ENCODE results near the gene CCNA2. TPM values are rescaled to one million over a fixed set of nuclear protein-coding genes. Genes with fewer than 3 reads are reported as not detected.

CCNA2 gene
- total RNA-seq, 8 experiments from 2014 or later: 1.5 to 65.6 (median 4.7) TPM

- in situ Hi-C loops (cut with MboI; ENCODE audit: low pct_unique_long_range_greater_than_20kb in 2 of 9, low sequenced_read_pairs in 9 of 9, unreplicated experiment in 9 of 9): no loop called here
- H3K4me1 ChIP-seq (replicated peaks in 1 of 2): peaks cover 11 to 21% of the 10 kb centered on the region in 2 donors
Measured at GRCh38 chr4:121799867-121800501, 23.7 kb downstream of the CCNA2 start.

GRCh38 chr4:121799208-121799823 lies 24.4 kb downstream of the CCNA2 start:
- Histone ChIP-seq H3K4me1 (replicated peaks in 1 of 2) (peaks cover 11 to 21% of the 10 kb centered on the region in 2 donors), H3K27ac (no peak overlapping the region), H3K4me3 (no peak overlapping the region)
- in situ Hi-C loops (cut with MboI; ENCODE audit: low pct_unique_long_range_greater_than_20kb in 2 of 9, low sequenced_read_pairs in 9 of 9, unreplicated experiment in 9 of 9): no loop called here
- 60 to 100% (median 82%) methylated on average over 1 to 2 of the region's 2 CpGs for WGBS, 10 experiments
- ATAC-seq (replicated peaks in 6 of 8): no peak

More at GRCh38 chr4:121799867-121800501, 23.7 kb downstream of the CCNA2 start:
- 48 to 100% (median 96%) methylated on average over 1 to 3 of the region's 3 CpGs for WGBS, 10 experiments
- ATAC-seq (replicated peaks in 6 of 8): no peak
- no peak overlapping the region for H3K27ac ChIP-seq
- no peak overlapping the region for H3K4me3 ChIP-seq

- H3K4me1 ChIP-seq (replicated peaks in 1 of 2): peaks cover 8 to 14% of the 10 kb centered on the region in 2 donors
- in situ Hi-C loops (cut with MboI; ENCODE audit: low pct_unique_long_range_greater_than_20kb in 2 of 9, low sequenced_read_pairs in 9 of 9, unreplicated experiment in 9 of 9): no loop called here
- peak in 5 of 8 experiments; percentile 13 to 37 (median 30) for ATAC-seq (replicated peaks in 6 of 8)
- no peak overlapping the region for H3K4me3 ChIP-seq
- no peak overlapping the region for H3K27ac ChIP-seq
Measured at GRCh38 chr4:121796283-121796682, 27.4 kb downstream of the CCNA2 start.

- 0 to 100% (median 67%) methylated on average over 1 to 5 of the region's 5 CpGs; no CpG with 5 or more reads in 1 of the 10 experiments for WGBS, 10 experiments
- Histone ChIP-seq H3K4me3 (no peak overlapping the region), H3K4me1 (replicated peaks in 1 of 2) (peaks cover 4 to 11% of the 10 kb centered on the region in 2 donors), H3K27ac (no peak overlapping the region)
- peak in 1 of 8 experiments; percentile 52 for ATAC-seq (replicated peaks in 6 of 8)
- in situ Hi-C loops (cut with MboI; ENCODE audit: low pct_unique_long_range_greater_than_20kb in 2 of 9, low sequenced_read_pairs in 9 of 9, unreplicated experiment in 9 of 9): no loop called here
Measured at GRCh38 chr4:121794505-121795188, 29.0 kb downstream of the CCNA2 start.

GRCh38 chr4:121792966-121793365 lies 30.7 kb downstream of the CCNA2 start:
- ATAC-seq (replicated peaks in 6 of 8): no peak
- WGBS, 10 experiments: 68 to 100% (median 93%) methylated on average over 1 to 2 of the region's 2 CpGs; no CpG with 5 or more reads in 1 of the 10 experiments
- H3K4me3 ChIP-seq: no peak overlapping the region
- H3K27ac ChIP-seq: no peak overlapping the region
- in situ Hi-C loops (cut with MboI; ENCODE audit: low pct_unique_long_range_greater_than_20kb in 2 of 9, low sequenced_read_pairs in 9 of 9, unreplicated experiment in 9 of 9): no loop called here
- H3K4me1 ChIP-seq (replicated peaks in 1 of 2): peaks cover 4 to 11% of the 10 kb centered on the region in 2 donors

GRCh38 chr4:121791481-121791880 lies 32.2 kb downstream of the CCNA2 start:
- 50 to 100% (median 75%) methylated on average over 2 to 5 of the region's 5 CpGs; no CpG with 5 or more reads in 2 of the 10 experiments for WGBS, 10 experiments
- H3K27ac ChIP-seq: no peak overlapping the region
- ATAC-seq (replicated peaks in 6 of 8): no peak
- in situ Hi-C loops (cut with MboI; ENCODE audit: low pct_unique_long_range_greater_than_20kb in 2 of 9, low sequenced_read_pairs in 9 of 9, unreplicated experiment in 9 of 9): no loop called here
- H3K4me3 ChIP-seq: no peak overlapping the region
- H3K4me1 ChIP-seq (replicated peaks in 1 of 2): peaks cover 4 to 11% of the 10 kb centered on the region in 2 donors

- ATAC-seq (replicated peaks in 6 of 8): no peak
- H3K27ac ChIP-seq: no peak overlapping the region
- H3K4me1 ChIP-seq (replicated peaks in 1 of 2): peaks cover 4 to 5% of the 10 kb centered on the region in 2 donors
- no peak overlapping the region for H3K4me3 ChIP-seq
- in situ Hi-C loops (cut with MboI; ENCODE audit: low pct_unique_long_range_greater_than_20kb in 2 of 9, low sequenced_read_pairs in 9 of 9, unreplicated experiment in 9 of 9): no loop called here
Measured at GRCh38 chr4:121790976-121791375, 32.7 kb downstream of the CCNA2 start.

GRCh38 chr4:121789960-121790829 lies 33.5 kb downstream of the CCNA2 start:
- H3K4me3 ChIP-seq: no peak overlapping the region
- WGBS, 10 experiments: 0 to 100% (median 84%) methylated on average over 1 to 3 of the region's 3 CpGs
- in situ Hi-C loops (cut with MboI; ENCODE audit: low pct_unique_long_range_greater_than_20kb in 2 of 9, low sequenced_read_pairs in 9 of 9, unreplicated experiment in 9 of 9): no loop called here
- H3K4me1 ChIP-seq (replicated peaks in 1 of 2): no peaks in the 10 kb centered on the region
- no peak for ATAC-seq (replicated peaks in 6 of 8)
- H3K27ac ChIP-seq: no peak overlapping the region

GRCh38 chr4:121789455-121789854 lies 34.2 kb downstream of the CCNA2 start:
- Histone ChIP-seq H3K4me1 (replicated peaks in 1 of 2) (no peaks in the 10 kb centered on the region), H3K4me3 (no peak overlapping the region), H3K27ac (no peak overlapping the region)
- in situ Hi-C loops (cut with MboI; ENCODE audit: low pct_unique_long_range_greater_than_20kb in 2 of 9, low sequenced_read_pairs in 9 of 9, unreplicated experiment in 9 of 9): no loop called here
- ATAC-seq (replicated peaks in 6 of 8): no peak
- WGBS, 10 experiments: 25 to 100% (median 100%) methylated on average over 1 of the region's 1 CpG; no CpG with 5 or more reads in 3 of the 10 experiments

- no peak overlapping the region for H3K27ac ChIP-seq
- no peaks in the 10 kb centered on the region for H3K4me1 ChIP-seq (replicated peaks in 1 of 2)
- WGBS, 10 experiments: 60 to 80% (median 71%) methylated on average over 1 to 2 of the region's 2 CpGs; no CpG with 5 or more reads in 4 of the 10 experiments
- H3K4me3 ChIP-seq: no peak overlapping the region
- ATAC-seq (replicated peaks in 6 of 8): no peak
- in situ Hi-C loops (cut with MboI; ENCODE audit: low pct_unique_long_range_greater_than_20kb in 2 of 9, low sequenced_read_pairs in 9 of 9, unreplicated experiment in 9 of 9): no loop called here
Measured at GRCh38 chr4:121788896-121789295, 34.8 kb downstream of the CCNA2 start.

- WGBS, 10 experiments: 0 to 100% (median 73%) methylated on average over 1 to 2 of the region's 2 CpGs; no CpG with 5 or more reads in 2 of the 10 experiments
- H3K27ac ChIP-seq: no peak overlapping the region
- no peak overlapping the region for H3K4me3 ChIP-seq
- H3K4me1 ChIP-seq (replicated peaks in 1 of 2): no peaks in the 10 kb centered on the region
- in situ Hi-C loops (cut with MboI; ENCODE audit: low pct_unique_long_range_greater_than_20kb in 2 of 9, low sequenced_read_pairs in 9 of 9, unreplicated experiment in 9 of 9): no loop called here
- ATAC-seq (replicated peaks in 6 of 8): no peak
Measured at GRCh38 chr4:121786221-121786620, 37.5 kb downstream of the CCNA2 start.

GRCh38 chr4:121785479-121785878 lies 38.2 kb downstream of the CCNA2 start:
- no peak overlapping the region for H3K27ac ChIP-seq
- in situ Hi-C loops (cut with MboI; ENCODE audit: low pct_unique_long_range_greater_than_20kb in 2 of 9, low sequenced_read_pairs in 9 of 9, unreplicated experiment in 9 of 9): no loop called here
- no peaks in the 10 kb centered on the region for H3K4me1 ChIP-seq (replicated peaks in 1 of 2)
- WGBS, 10 experiments: 20 to 100% (median 72%) methylated on average over 1 to 4 of the region's 4 CpGs; no CpG with 5 or more reads in 4 of the 10 experiments
- peak in 3 of 8 experiments; percentile 83 to 95 (median 94) for ATAC-seq (replicated peaks in 6 of 8)
- H3K4me3 ChIP-seq: no peak overlapping the region

All from motor neuron (in vitro differentiated cells).